Endothelial cell of umbilical vein (primary cell): ENCODE measurements around the gene RRM2. TPM values are rescaled to one million over a fixed set of nuclear protein-coding genes. Genes with fewer than 3 reads are reported as not detected.

Experiments
- BruUV-seq: library from RNA; stranded (reverse); fragments of 400-500 nt; replicated peaks from 2 replicates; lab custom pipeline; 2021; lab: Mats Ljungman, UMichigan
- CTCF ChIA-PET: fragments of 300-600, 350-600 bp; sonication (Branson Sonifier 250); formaldehyde crosslinking; loops from one replicate; lab custom pipeline; 2021; ENCODE audit warnings: antibody characterized with exemption, inconsistent platforms; lab: Charles Lee
- POLR2A ChIA-PET: fragments of 300-600, 350-600 bp; sonication (Branson Sonifier 250); formaldehyde crosslinking; loops from one replicate; lab custom pipeline; 2021; ENCODE audit warnings: antibody characterized with exemption, inconsistent platforms; lab: Charles Lee
- DNase-seq: peaks from one replicate; pipeline ENCODE4 v3.0.0-alpha.2; 2011; ENCODE audit warnings: low read depth, low spot score
- FAIRE-seq: peaks from 2 replicates; lab custom pipeline; 2011; peaks lifted over from hg19 to GRCh38; lab: Jason Lieb, UNC
- H2AFZ ChIP-seq: 2 replicates; pipeline ENCODE4 v1.6.0; 2012; ENCODE audit warnings: low read depth, low read length, control low read depth, inconsistent platforms
- H3K27ac ChIP-seq: 2 replicates; pipeline ENCODE4 v1.5.1; 2011; ENCODE audit warnings: low read depth, mild to moderate bottlenecking, control low read depth, low read length, moderate library complexity; ENCODE audit not compliant: insufficient read depth
- H3K27me3 ChIP-seq, 2 experiments: 2 replicates each; pipeline versions ENCODE4 v1.6.0 to v1.6.1; 2011; ENCODE audit warnings: low read length in 2 of 2, mixed read lengths in 1 of 2; ENCODE audit not compliant: control insufficient read depth in 2 of 2, insufficient read depth in 2 of 2
- H3K36me3 ChIP-seq, 2 experiments: 2 replicates in 1 of 2; 3 replicates in 1 of 2; pipeline ENCODE4 v1.5.1; 2011; ENCODE audit warnings: low read length in 2 of 2, mild to moderate bottlenecking in 1 of 2, moderate library complexity in 1 of 2; ENCODE audit not compliant: control insufficient read depth in 2 of 2, insufficient read depth in 2 of 2; ENCODE audit errors: extremely low read depth in 1 of 2
- H3K4me1 ChIP-seq: 3 replicates; pipeline ENCODE4 v1.5.1; 2011; ENCODE audit warnings: mild to moderate bottlenecking, low read length; ENCODE audit not compliant: control insufficient read depth, insufficient read depth; ENCODE audit errors: extremely low read depth
- H3K4me2 ChIP-seq: 2 replicates; pipeline ENCODE4 v1.6.1; 2011; ENCODE audit warnings: low read length, control low read depth, mixed read lengths; ENCODE audit not compliant: insufficient read depth
- H3K4me3 ChIP-seq, 3 experiments: fragments of 200-600 bp in 1 of 3; sonication (generic), shearing (Covaris generic) in 1 of 3; replicated peaks in 1 of 3; 2 replicates each; pipeline ENCODE4 v1.5.1; 2011 to 2016; ENCODE audit warnings: control low read depth in 3 of 3, low read length in 3 of 3, mild to moderate bottlenecking in 2 of 3, inconsistent platforms in 1 of 3, low read depth in 1 of 3, moderate library complexity in 1 of 3; ENCODE audit not compliant: insufficient read depth in 1 of 3
- H3K79me2 ChIP-seq: 2 replicates; pipeline ENCODE4 v1.6.0; 2012; ENCODE audit warnings: low read length, inconsistent platforms; ENCODE audit not compliant: control insufficient read depth, insufficient read depth
- H3K9ac ChIP-seq: replicated peaks from 2 replicates; pipeline ENCODE3; 2011; ENCODE audit warnings: low read length, control low read depth; ENCODE audit not compliant: insufficient read depth; ENCODE audit errors: extremely low read depth
- H3K9me1 ChIP-seq: replicated peaks from 3 replicates; pipeline ENCODE4 v1.6.0; 2011; ENCODE audit warnings: mild to moderate bottlenecking, low read length; ENCODE audit not compliant: control insufficient read depth, insufficient read depth; ENCODE audit errors: extremely low read depth
- H3K9me3 ChIP-seq: replicated peaks from 2 replicates; pipeline ENCODE4 v1.5.1; 2012; ENCODE audit warnings: low read length, inconsistent platforms; ENCODE audit not compliant: control insufficient read depth, insufficient read depth
- H4K20me1 ChIP-seq: replicated peaks from 2 replicates; pipeline ENCODE3; 2011; ENCODE audit warnings: mild to moderate bottlenecking, low read length; ENCODE audit not compliant: control insufficient read depth, insufficient read depth; ENCODE audit errors: extremely low read depth
- CTCF ChIP-seq, 2 donors: IDR thresholded peaks; 1 replicate in 1 of 2; 2 replicates in 1 of 2; pipeline ENCODE4 v1.5.1; 2011; ENCODE audit warnings: low read length in 2 of 2, mild to moderate bottlenecking in 2 of 2, moderate library complexity in 2 of 2, control low read depth in 1 of 2, inconsistent platforms in 1 of 2, low read depth in 1 of 2; ENCODE audit not compliant: insufficient read depth in 1 of 2; ENCODE audit errors: extremely low read depth in 1 of 2
- GATA2 ChIP-seq: IDR thresholded peaks from 2 replicates; pipeline ENCODE4 v1.7.0; 2011; ENCODE audit warnings: low read depth, mild to moderate bottlenecking, moderate library complexity, mixed read lengths, low read length; ENCODE audit not compliant: insufficient read length, insufficient read depth
- JUN ChIP-seq: IDR thresholded peaks from 2 replicates; pipeline ENCODE4 v1.6.1; 2011; ENCODE audit warnings: borderline replicate concordance, low read depth; ENCODE audit not compliant: insufficient read length, insufficient read depth
- MYC ChIP-seq: IDR thresholded peaks from one replicate; pipeline ENCODE4 v1.6.1; 2011; ENCODE audit warnings: mild to moderate bottlenecking, low read depth, low read length
- POLR2A ChIP-seq: IDR thresholded peaks from 2 replicates; pipeline ENCODE4 v1.6.1; 2012; ENCODE audit warnings: low read depth, mild to moderate bottlenecking, control low read depth, low read length
- POLR2AphosphoS5 ChIP-seq: IDR thresholded peaks from 2 replicates; pipeline ENCODE4 v1.6.1; 2012; ENCODE audit warnings: low read depth, mild to moderate bottlenecking, control low read depth, low read length, moderate library complexity; ENCODE audit not compliant: insufficient read depth
- dilution Hi-C: fragments of 300-500 bp; cut with MboI; formaldehyde crosslinking; loops from one replicate; pipeline ENCODE4 v1.15.0; 2019; ENCODE audit warnings: low sequenced_read_pairs; ENCODE audit not compliant: extremely low pct_ligation_motif_present
- intact Hi-C: fragments of 100-400 bp; cut with micrococcal nuclease; formaldehyde crosslinking; loops from one replicate; pipeline ENCODE4 v1.10.0; 2022
- polyA plus RNA-seq, 4 experiments: library from polyadenylated mRNA; depleted of rRNA in 3 of 4; stranded (reverse) in 3 of 4; unstranded in 1 of 4; fragments of >200 nt; gene quantifications; 2 replicates each; pipeline versions ENCODE4 v1.2.1 to v1.2.3, GENCODE V29; 2011 to 2012; ENCODE audit warnings: missing spikeins in 1 of 4
- total RNA-seq: library from RNA; stranded (reverse); gene quantifications from 2 replicates; pipeline ENCODE4 v1.2.3, GENCODE V29; 2021

The RRM2 gene
- total and polyA plus RNA-seq, 2 donors (not counting 3 experiments of a cell fraction or from before 2014, with no cell fraction given) = 40.9 to 246 TPM

GRCh38 chr2:10159581-10160131, 37.1 kb downstream of the RRM2 start:
- H3K27me3 ChIP-seq = no peaks in the 10 kb centered on the region
- H2AFZ ChIP-seq = peak overlapping the region; percentile 60
- dilution Hi-C loops = no loop called here
- intact Hi-C loops = loop anchor here (5.0 kb wide), 1 partner anchor 173 kb away; no protein-coding TSS in a partner anchor
- BruUV-seq = no TSS peak
- FAIRE-seq (peak; percentile 85), DNase-seq (peak; percentile 44)
- H3K9ac ChIP-seq = peak overlapping the region; percentile 28
- no peaks in the 10 kb centered on the region for H4K20me1 ChIP-seq
- TF ChIP-seq GATA2 = no peak
- TF ChIP-seq JUN = no peak
- no peak for TF ChIP-seq MYC
- no peak for TF ChIP-seq POLR2AphosphoS5
- no peak for TF ChIP-seq POLR2A
- no peak for TF ChIP-seq CTCF (IDR thresholded peaks at IDR 0.05; ENCODE audit: extremely low read depth in 1 of 2, insufficient read depth in 1 of 2, low read depth in 1 of 2, low read length in 2 of 2)
- H3K9me1 ChIP-seq = no peaks in the 10 kb centered on the region
- no peaks in the 10 kb centered on the region for H3K79me2 ChIP-seq
- ChIA-PET CTCF (interaction anchor here (1.1 to 8.3 kb wide), 8 partner anchors 11 to 276 kb away, joined by 3 to 69 read pairs (median 5); no protein-coding TSS in a partner anchor), POLR2A (interaction anchor here (1.3 kb wide), 1 partner anchor 9 kb away, joined by 4 read pairs; no protein-coding TSS in a partner anchor)
- H3K4me3 ChIP-seq = no peak overlapping the region
- H3K4me2 ChIP-seq = no peak overlapping the region
- H3K27ac ChIP-seq = peak overlapping the region; percentile 36
- no peaks in the 10 kb centered on the region for H3K36me3 ChIP-seq
- H3K4me1 ChIP-seq = peaks cover 56% of the 10 kb centered on the region
- no peaks in the 10 kb centered on the region for H3K9me3 ChIP-seq
